Measurements from ENCODE around the gene CPHXL2.

Gene CPHXL2

DNA sequence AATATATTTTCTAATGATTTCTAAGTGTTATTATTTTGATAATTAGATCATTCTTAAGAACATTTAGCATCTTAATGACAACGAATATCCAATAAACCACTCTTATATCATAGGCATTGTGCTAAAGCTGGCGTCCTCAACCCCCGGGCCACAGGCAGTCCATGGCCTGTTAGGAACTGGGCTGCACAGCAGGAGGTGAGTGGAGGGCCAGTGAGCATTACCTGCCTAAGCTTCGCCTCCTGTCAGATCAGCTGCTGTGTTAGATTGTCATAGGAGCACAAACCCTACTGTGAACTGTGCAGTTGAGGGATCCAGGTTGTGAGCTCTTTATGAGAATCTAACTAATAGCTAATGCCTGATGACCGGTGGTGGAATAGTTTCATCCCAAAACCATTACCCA, 20.8 kb upstream of the CPHXL2 start:
- no peak overlapping the region for H2AK5ac ChIP-seq (ENCODE audit: low read length)
- no peak overlapping the region for H4K12ac ChIP-seq (ENCODE audit: low read depth, low read length)
- no peak overlapping the region for H3K14ac ChIP-seq (ENCODE audit: low read length)
- H4K8ac ChIP-seq (ENCODE audit: low read depth, low read length): no peak overlapping the region
- H4K91ac ChIP-seq (ENCODE audit: low read depth, low read length): no peak overlapping the region
- no peak overlapping the region for H3K4me3 ChIP-seq (ENCODE audit: low read depth, low read length)
- H3K27me3 ChIP-seq (ENCODE audit: insufficient read depth, low read length): no peaks in the 10 kb centered on the region
- no peak for DNase-seq
- H3K4me2 ChIP-seq (ENCODE audit: low read length): no peak overlapping the region
- H3K79me1 ChIP-seq (ENCODE audit: low read length): no peaks in the 10 kb centered on the region
- H3K36me3 ChIP-seq (ENCODE audit: control insufficient read depth in 1 of 2, insufficient read depth in 2 of 2, low read length in 2 of 2): no peaks in the 10 kb centered on the region
- no peak overlapping the region for H2AFZ ChIP-seq (ENCODE audit: insufficient read depth, low read length, poor library complexity)
- H3K18ac ChIP-seq (ENCODE audit: low read length): no peak overlapping the region
- no peak overlapping the region for H3K4ac ChIP-seq (ENCODE audit: low read depth, low read length)
- WGBS (ENCODE audit: extremely low coverage, insufficient coverage, insufficient read length): no CpG with 5 or more reads among the region's 5 CpGs
- peak overlapping the region; percentile 33 for H3K9ac ChIP-seq (ENCODE audit: low read length)
- H3K79me2 ChIP-seq (ENCODE audit: control insufficient read depth, insufficient read depth, low read length, poor library complexity): no peaks in the 10 kb centered on the region
- no peaks in the 10 kb centered on the region for H3K9me3 ChIP-seq (ENCODE audit: insufficient read depth, low read depth, low read length)
- H2BK5ac ChIP-seq (ENCODE audit: low read depth, low read length, poor library complexity): no peak overlapping the region
- no peaks in the 10 kb centered on the region for H3K4me1 ChIP-seq (ENCODE audit: control insufficient read depth in 1 of 2, insufficient read depth in 2 of 2, low read length in 2 of 2)
- no peak overlapping the region for H3K27ac ChIP-seq (ENCODE audit: low read depth, low read length)
- no peak overlapping the region for H2BK120ac ChIP-seq (ENCODE audit: insufficient read depth, low read length, poor library complexity)
- no peak overlapping the region for H3K23ac ChIP-seq (ENCODE audit: low read length)
- no peak overlapping the region for H2BK12ac ChIP-seq (ENCODE audit: low read length)

- no peak overlapping the region for H2AK5ac ChIP-seq (ENCODE audit: low read length)
- H3K23ac ChIP-seq (ENCODE audit: low read length): no peak overlapping the region
- no peak overlapping the region for H2BK120ac ChIP-seq (ENCODE audit: insufficient read depth, low read length, poor library complexity)
- DNase-seq: peak in 1 of 2 donors; percentile 6
- H3K27ac ChIP-seq (ENCODE audit: low read depth, low read length): no peak overlapping the region
- no CpG with 5 or more reads among the region's 6 CpGs for WGBS (ENCODE audit: extremely low coverage, insufficient coverage, insufficient read length)
- no peak overlapping the region for H3K18ac ChIP-seq (ENCODE audit: low read length)
- H3K4me2 ChIP-seq (ENCODE audit: low read length): no peak overlapping the region
- H3K79me1 ChIP-seq (ENCODE audit: low read length): no peaks in the 10 kb centered on the region
- H3K79me2 ChIP-seq (ENCODE audit: control insufficient read depth, insufficient read depth, low read length, poor library complexity): no peaks in the 10 kb centered on the region
- no peak overlapping the region for H3K9ac ChIP-seq (ENCODE audit: low read length)
- no peak overlapping the region for H3K14ac ChIP-seq (ENCODE audit: low read length)
- no peaks in the 10 kb centered on the region for H3K9me3 ChIP-seq (ENCODE audit: insufficient read depth, low read depth, low read length)
- no peaks in the 10 kb centered on the region for H3K4me1 ChIP-seq (ENCODE audit: control insufficient read depth in 1 of 2, insufficient read depth in 2 of 2, low read length in 2 of 2)
- no peak overlapping the region for H4K8ac ChIP-seq (ENCODE audit: low read depth, low read length)
- no peak overlapping the region for H2BK5ac ChIP-seq (ENCODE audit: low read depth, low read length, poor library complexity)
- H3K4ac ChIP-seq (ENCODE audit: low read depth, low read length): no peak overlapping the region
- H2BK12ac ChIP-seq (ENCODE audit: low read length): no peak overlapping the region
- H4K91ac ChIP-seq (ENCODE audit: low read depth, low read length): no peak overlapping the region
- H3K27me3 ChIP-seq (ENCODE audit: insufficient read depth, low read length): no peaks in the 10 kb centered on the region
- H2AFZ ChIP-seq (ENCODE audit: insufficient read depth, low read length, poor library complexity): no peak overlapping the region
- no peaks in the 10 kb centered on the region for H3K36me3 ChIP-seq (ENCODE audit: control insufficient read depth in 1 of 2, insufficient read depth in 2 of 2, low read length in 2 of 2)
- H3K4me3 ChIP-seq (ENCODE audit: low read depth, low read length): no peak overlapping the region
- H4K12ac ChIP-seq (ENCODE audit: low read depth, low read length): no peak overlapping the region
Measured at GRCh38 chr16:75695708-75696107, 18.9 kb upstream of the CPHXL2 start.

DNA sequence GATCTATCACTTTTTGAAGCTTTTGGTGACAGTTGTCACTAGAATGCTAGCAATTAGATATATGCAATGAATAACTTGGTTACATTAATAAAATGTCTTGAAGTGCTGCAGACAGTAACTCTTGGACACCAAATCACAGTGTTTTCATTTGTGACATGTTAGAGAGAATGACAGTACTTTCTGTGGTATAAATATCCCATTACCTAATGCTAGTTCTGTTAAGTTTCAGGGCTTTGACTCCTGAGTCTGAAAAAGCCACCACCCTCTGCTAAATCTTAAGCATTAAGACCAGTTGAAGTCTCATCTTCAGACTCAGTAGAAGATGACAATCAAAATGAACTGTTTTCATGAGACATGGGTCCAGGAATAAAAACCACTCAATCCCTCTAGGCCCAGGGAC, 10.6 kb upstream of the CPHXL2 start:
- H3K4me1 ChIP-seq (ENCODE audit: control insufficient read depth in 1 of 2, insufficient read depth in 2 of 2, low read length in 2 of 2): no peaks in the 10 kb centered on the region
- no peaks in the 10 kb centered on the region for H3K36me3 ChIP-seq (ENCODE audit: control insufficient read depth in 1 of 2, insufficient read depth in 2 of 2, low read length in 2 of 2)
- no peak overlapping the region for H2AFZ ChIP-seq (ENCODE audit: insufficient read depth, low read length, poor library complexity)
- no peak overlapping the region for H2AK5ac ChIP-seq (ENCODE audit: low read length)
- no peaks in the 10 kb centered on the region for H3K79me2 ChIP-seq (ENCODE audit: control insufficient read depth, insufficient read depth, low read length, poor library complexity)
- no peak overlapping the region for H4K8ac ChIP-seq (ENCODE audit: low read depth, low read length)
- H3K27ac ChIP-seq (ENCODE audit: low read depth, low read length): no peak overlapping the region
- no peak overlapping the region for H3K23ac ChIP-seq (ENCODE audit: low read length)
- H3K79me1 ChIP-seq (ENCODE audit: low read length): no peaks in the 10 kb centered on the region
- DNase-seq: no peak
- no peak overlapping the region for H3K18ac ChIP-seq (ENCODE audit: low read length)
- H3K9ac ChIP-seq (ENCODE audit: low read length): no peak overlapping the region
- no peak overlapping the region for H4K91ac ChIP-seq (ENCODE audit: low read depth, low read length)
- no peak overlapping the region for H3K4me2 ChIP-seq (ENCODE audit: low read length)
- no peaks in the 10 kb centered on the region for H3K27me3 ChIP-seq (ENCODE audit: insufficient read depth, low read length)
- H4K12ac ChIP-seq (ENCODE audit: low read depth, low read length): no peak overlapping the region
- H2BK5ac ChIP-seq (ENCODE audit: low read depth, low read length, poor library complexity): no peak overlapping the region
- H3K4ac ChIP-seq (ENCODE audit: low read depth, low read length): no peak overlapping the region
- no peak overlapping the region for H2BK12ac ChIP-seq (ENCODE audit: low read length)
- peaks cover 13% of the 10 kb centered on the region for H3K9me3 ChIP-seq (ENCODE audit: insufficient read depth, low read depth, low read length)
- no peak overlapping the region for H3K4me3 ChIP-seq (ENCODE audit: low read depth, low read length)
- H3K14ac ChIP-seq (ENCODE audit: low read length): no peak overlapping the region
- no peak overlapping the region for H2BK120ac ChIP-seq (ENCODE audit: insufficient read depth, low read length, poor library complexity)

DNA sequence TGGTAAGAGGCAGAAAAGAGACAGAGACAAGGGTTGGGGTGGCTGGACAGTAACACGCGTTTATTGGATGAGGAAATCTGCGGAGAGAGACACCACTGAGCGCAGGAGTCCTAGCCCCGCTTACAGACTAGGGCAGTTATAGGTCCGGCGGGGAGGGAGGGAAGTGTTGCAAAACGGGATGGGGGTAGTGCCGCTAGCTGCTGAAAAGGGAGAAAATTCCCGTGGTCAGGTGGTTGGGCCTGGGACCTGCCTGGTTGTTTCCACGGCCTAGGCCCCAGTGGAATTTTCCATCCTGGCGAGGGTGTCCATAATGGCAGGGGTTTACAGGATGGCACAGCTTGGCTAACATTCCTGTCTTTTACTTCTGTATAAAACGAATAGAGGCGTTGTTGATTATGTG, 5.5 kb upstream of the CPHXL2 start:
- Histone ChIP-seq H3K4ac (ENCODE audit: low read depth, low read length) (no peak overlapping the region), H4K8ac (ENCODE audit: low read depth, low read length) (no peak overlapping the region), H2BK5ac (ENCODE audit: low read depth, low read length, poor library complexity) (no peak overlapping the region), H4K91ac (ENCODE audit: low read depth, low read length) (no peak overlapping the region), H3K27me3 (ENCODE audit: insufficient read depth, low read length) (no peaks in the 10 kb centered on the region), H2AFZ (ENCODE audit: insufficient read depth, low read length, poor library complexity) (no peak overlapping the region), H3K4me2 (ENCODE audit: low read length) (no peak overlapping the region), H2BK120ac (ENCODE audit: insufficient read depth, low read length, poor library complexity) (no peak overlapping the region), H3K9ac (ENCODE audit: low read length) (no peak overlapping the region), H3K79me2 (ENCODE audit: control insufficient read depth, insufficient read depth, low read length, poor library complexity) (no peaks in the 10 kb centered on the region), H3K36me3 (ENCODE audit: control insufficient read depth in 1 of 2, insufficient read depth in 2 of 2, low read length in 2 of 2) (no peaks in the 10 kb centered on the region), H3K23ac (ENCODE audit: low read length) (no peak overlapping the region), H3K79me1 (ENCODE audit: low read length) (no peaks in the 10 kb centered on the region), H3K9me3 (ENCODE audit: insufficient read depth, low read depth, low read length) (peaks cover 10% of the 10 kb centered on the region), H2BK12ac (ENCODE audit: low read length) (no peak overlapping the region), H3K14ac (ENCODE audit: low read length) (no peak overlapping the region), H2AK5ac (ENCODE audit: low read length) (no peak overlapping the region), H3K18ac (ENCODE audit: low read length) (no peak overlapping the region), H3K27ac (ENCODE audit: low read depth, low read length) (no peak overlapping the region), H4K12ac (ENCODE audit: low read depth, low read length) (no peak overlapping the region), H3K4me3 (ENCODE audit: low read depth, low read length) (no peak overlapping the region), H3K4me1 (ENCODE audit: control insufficient read depth in 1 of 2, insufficient read depth in 2 of 2, low read length in 2 of 2) (no peaks in the 10 kb centered on the region)
- DNase-seq: peak in 1 of 2 donors; percentile 43
- WGBS (ENCODE audit: extremely low coverage, insufficient coverage, insufficient read length): no CpG with 5 or more reads among the region's 14 CpGs

Measured in trophoblast cell (in vitro differentiated cells and primary cell).